CD4-positive, alpha-beta T cell (primary cell): ENCODE data around the gene GRIA4. TPM values are rescaled to one million over a fixed set of nuclear protein-coding genes. Genes with fewer than 3 reads are reported as not detected.

Experiments used
- ATAC-seq: fragments of 200-7000 bp; cut with Tn5 transposase; one replicate; pipeline ENCODE4 v1.10.0; 2022; ENCODE audit warnings: mild to moderate bottlenecking; ENCODE audit not compliant: poor library complexity
- CTCF ChIA-PET: fragments of 350-600 bp; sonication (Branson Sonifier 250); formaldehyde crosslinking; loops from one replicate; lab custom pipeline; 2021; ENCODE audit warnings: antibody characterized with exemption, inconsistent platforms; lab: Charles Lee
- POLR2A ChIA-PET: fragments of 350-600 bp; sonication (Branson Sonifier 250); formaldehyde crosslinking; loops from one replicate; lab custom pipeline; 2021; ENCODE audit warnings: antibody characterized with exemption, inconsistent platforms; lab: Charles Lee
- DNase-seq, 14 experiments: peaks; one replicate each; pipeline ENCODE4 v3.0.0-alpha.2; 2013 to 2020; ENCODE audit warnings: mixed read lengths in 2 of 14
- H3K27ac ChIP-seq, 2 donors: one replicate each; pipeline versions ENCODE4 v1.5.1 to v1.7.0; 2013; ENCODE audit warnings: low read length in 2 of 2, low read depth in 1 of 2, mild to moderate bottlenecking in 1 of 2
- H3K27me3 ChIP-seq, 2 experiments: 1 replicate in 1 of 2; 2 replicates in 1 of 2; pipeline versions ENCODE4 v1.6.1 to v1.7.0; 2013; ENCODE audit warnings: low read length in 2 of 2, control low read depth in 1 of 2, mild to moderate bottlenecking in 1 of 2, moderate library complexity in 1 of 2; ENCODE audit not compliant: insufficient read depth in 2 of 2, control insufficient read depth in 1 of 2
- H3K36me3 ChIP-seq: one replicate; pipeline ENCODE4 v1.6.1; 2013; ENCODE audit warnings: low read length, control low read depth; ENCODE audit not compliant: insufficient read depth
- H3K4me1 ChIP-seq: one replicate; pipeline ENCODE4 v1.6.1; 2013; ENCODE audit warnings: low read length, control low read depth; ENCODE audit not compliant: insufficient read depth
- H3K4me3 ChIP-seq: one replicate; pipeline ENCODE4 v1.5.1; 2013; ENCODE audit warnings: mild to moderate bottlenecking, low read length, moderate library complexity
- H3K9me3 ChIP-seq, 2 experiments: 1 replicate in 1 of 2; 2 replicates in 1 of 2; pipeline versions ENCODE4 v1.6.1 to v1.7.0; 2013; ENCODE audit warnings: low read length in 2 of 2, mild to moderate bottlenecking in 2 of 2, control low read depth in 1 of 2, moderate library complexity in 1 of 2; ENCODE audit not compliant: control insufficient read depth in 1 of 2, insufficient read depth in 1 of 2
- H3K27ac Mint-ChIP-seq: one replicate; pipeline ENCODE4 v1.8.0; 2020; ENCODE audit warnings: mixed read lengths
- H3K27me3 Mint-ChIP-seq: one replicate; pipeline ENCODE4 v1.8.0; 2021; ENCODE audit warnings: mixed read lengths
- H3K36me3 Mint-ChIP-seq: one replicate; pipeline ENCODE4 v1.8.0; 2021; ENCODE audit warnings: low read depth, mixed read lengths
- H3K4me1 Mint-ChIP-seq: one replicate; pipeline ENCODE4 v1.8.0; 2021; ENCODE audit warnings: low read depth, mixed read lengths
- H3K4me3 Mint-ChIP-seq: one replicate; pipeline ENCODE4 v1.8.0; 2020; ENCODE audit warnings: mild to moderate bottlenecking, mixed read lengths
- H3K9me3 Mint-ChIP-seq: one replicate; pipeline ENCODE4 v1.8.0; 2020; ENCODE audit warnings: mixed read lengths
- CTCF ChIP-seq: fragments of 200-600 bp; IDR thresholded peaks from one replicate; pipeline ENCODE4 v1.8.0; 2022; ENCODE audit warnings: antibody characterized with exemption, mild to moderate bottlenecking
- intact Hi-C, 2 experiments: fragments of 100-400 bp; cut with DNase I in 1 of 2; cut with micrococcal nuclease in 1 of 2; formaldehyde crosslinking; loops; one replicate each; pipeline versions ENCODE4 v1.15.1 to v1.9.0; 2023 to 2025; cut with DNase I, micrococcal nuclease
- polyA plus RNA-seq, 2 donors: library from polyadenylated mRNA; unstranded; fragments of 120-200 nt; gene quantifications; one replicate each; pipeline ENCODE4 v1.2.1, GENCODE V29; 2013
- total RNA-seq, 174 experiments: library from RNA in 2 of 174; stranded (reverse) in 2 of 174; gene quantifications; one replicate each; pipeline ENCODE4 v1.2.3 and lab custom pipeline; 2021 to 2026

GRIA4 gene
- total RNA-seq (not detected), total RNA-seq (lab: John Stamatoyannopoulos, UW) (0 to 0.22 (median 0) reads per million in 172 experiments)
- polyA plus RNA-seq (2013, experiment 1 of 2) = 0.14 TPM
- polyA plus RNA-seq (2013, experiment 2 of 2) = 0.23 TPM

- H3K27ac ChIP-seq = no peak within 1 kb of the TSS
- Mint-ChIP-seq H3K4me1 (peaks cover 10% of the 10 kb centered on the region), H3K36me3 (no peaks in the 10 kb centered on the region), H3K4me3 (peak within 1 kb of the TSS; percentile 31), H3K9me3 (peaks cover 4% of the 10 kb centered on the region), H3K27me3 (peaks cover 65% of the 10 kb centered on the region), H3K27ac (no peak within 1 kb of the TSS)
- no peak within 1 kb of the TSS for H3K4me3 ChIP-seq
- H3K9me3 ChIP-seq = peaks cover 0 to 6% of the 10 kb centered on the region in 2 experiments
- DNase-seq (peak in 2 of 14 experiments; percentile 1 to 8), ATAC-seq (no peak)
- POLR2A ChIA-PET = no interaction called here
- H3K4me1 ChIP-seq = peaks cover 10% of the 10 kb centered on the region
- H3K27me3 ChIP-seq = peaks cover 17 to 42% of the 10 kb centered on the region in 2 experiments
- CTCF ChIA-PET = no interaction called here
- TF ChIP-seq CTCF = no peak
- intact Hi-C loops = no loop called here
- no peaks in the 10 kb centered on the region for H3K36me3 ChIP-seq
These were observed at the start of gene GRIA4 for GRCh38 chr11:105609832-105610781. TSS of gene GRIA4 (plus strand) at chr11:105610073. CDS start at chr11:105610998, 925 bp downstream.

GRCh38 chr11:105573091-105573490, 36.8 kb upstream of the GRIA4 start:
- H3K9me3 ChIP-seq = no peaks in the 10 kb centered on the region
- no peak overlapping the region for H3K27ac Mint-ChIP-seq
- POLR2A ChIA-PET = no interaction called here
- no peaks in the 10 kb centered on the region for H3K4me1 ChIP-seq
- CTCF ChIA-PET = no interaction called here
- DNase-seq (no peak), ATAC-seq (no peak)
- H3K4me3 Mint-ChIP-seq = no peak overlapping the region
- no peaks in the 10 kb centered on the region for H3K4me1 Mint-ChIP-seq
- no peak overlapping the region for H3K4me3 ChIP-seq
- H3K27me3 ChIP-seq = no peaks in the 10 kb centered on the region
- H3K36me3 ChIP-seq = no peaks in the 10 kb centered on the region
- no peak overlapping the region for H3K27ac ChIP-seq
- H3K27me3 Mint-ChIP-seq = no peaks in the 10 kb centered on the region
- H3K36me3 Mint-ChIP-seq = no peaks in the 10 kb centered on the region
- H3K9me3 Mint-ChIP-seq = no peaks in the 10 kb centered on the region
- TF ChIP-seq CTCF = no peak
- intact Hi-C loops = no loop called here

- CTCF ChIA-PET = no interaction called here
- H3K27me3 Mint-ChIP-seq = no peaks in the 10 kb centered on the region
- no peaks in the 10 kb centered on the region for H3K4me1 ChIP-seq
- H3K27ac ChIP-seq = no peak overlapping the region
- H3K4me1 Mint-ChIP-seq = no peaks in the 10 kb centered on the region
- no peak for TF ChIP-seq CTCF
- ATAC-seq (no peak), DNase-seq (no peak)
- no peak overlapping the region for H3K4me3 Mint-ChIP-seq
- H3K36me3 ChIP-seq = no peaks in the 10 kb centered on the region
- H3K9me3 ChIP-seq = no peaks in the 10 kb centered on the region
- no peak overlapping the region for H3K4me3 ChIP-seq
- intact Hi-C loops = no loop called here
- no peaks in the 10 kb centered on the region for H3K27me3 ChIP-seq
- POLR2A ChIA-PET = no interaction called here
- no peak overlapping the region for H3K27ac Mint-ChIP-seq
- no peaks in the 10 kb centered on the region for H3K9me3 Mint-ChIP-seq
- no peaks in the 10 kb centered on the region for H3K36me3 Mint-ChIP-seq
These were observed 34.9 kb upstream of the GRIA4 start for GRCh38 chr11:105574974-105575373.
